Measurements from ENCODE around the gene ZNF570. TPM values are rescaled to one million over a fixed set of nuclear protein-coding genes. Genes with fewer than 3 reads are reported as not detected.

The ZNF570 gene
- total and polyA plus RNA-seq, 2 of the 13 experiments (the other 11 are each of a cell fraction or from before 2014, with no cell fraction given): 1.0 to 4.4 TPM

- intact Hi-C loops (cut with micrococcal nuclease; ENCODE audit: unreplicated experiment): no loop called here
- TF ChIP-seq ZNF572 (CRISPR knock-in tag; IDR thresholded peaks at IDR 0.05) (no peak), SAP130 (CRISPR knock-in tag; IDR thresholded peaks at IDR 0.05; ENCODE audit: low read depth) (no peak), SIX4 (CRISPR knock-in tag; IDR thresholded peaks at IDR 0.05) (no peak), SRY (CRISPR knock-in tag; IDR thresholded peaks at IDR 0.05) (no peak)
- Histone ChIP-seq H3K4me3 (replicated peaks in 1 of 3; ENCODE audit: insufficient read depth in 1 of 3, low read depth in 2 of 3, low read length in 3 of 3) (no peak overlapping the region), H3K27me3 (ENCODE audit: control insufficient read depth in 1 of 2, insufficient read depth in 2 of 2, low read length in 2 of 2) (no peaks in the 10 kb centered on the region), H3K27ac (ENCODE audit: extremely low read length, insufficient read depth, low read length) (no peak overlapping the region), H3K4me2 (ENCODE audit: low read depth, low read length) (no peak overlapping the region), H3K9me3 (ENCODE audit: low read length) (peaks cover 88% of the 10 kb centered on the region), H3K9ac (ENCODE audit: insufficient read depth, low read depth, low read length) (no peak overlapping the region), H3K36me3 (replicated peaks in 1 of 2; ENCODE audit: control insufficient read depth in 1 of 2, insufficient read depth in 2 of 2, low read length in 2 of 2) (no peaks in the 10 kb centered on the region), H3K4me1 (ENCODE audit: insufficient read depth, low read length) (no peaks in the 10 kb centered on the region), H2AFZ (ENCODE audit: low read length) (no peak overlapping the region), H3K79me2 (ENCODE audit: insufficient read depth, low read length) (no peaks in the 10 kb centered on the region), H4K20me1 (ENCODE audit: insufficient read depth, low read length) (no peaks in the 10 kb centered on the region)
- ChIA-PET CTCF (ENCODE audit: low intra/inter-chr PET ratio, low total read pairs) (no interaction called here), POLR2A (no interaction called here)
- 52% methylated on average over 7 of the region's 7 CpGs for WGBS (ENCODE audit: low lambda C conversion rate)
- no TSS peak for BruUV-seq (replicated peaks)
- ATAC-seq (no peak), DNase-seq (ENCODE audit: low spot score) (no peak), FAIRE-seq (no peak)
- in situ Hi-C loops (cut with HindIII; ENCODE audit: extremely low pct_ligation_motif_present, low pct_unique_long_range_greater_than_20kb): no loop called here
Observed at GRCh38 chr19:37537391-37537947, 68.3 kb downstream of the ZNF570 start.

Other genes starting within 250 kb of the ZNF570 start
- gene ZNF527, start 98.3 kb upstream of the ZNF570 start, total RNA-seq (2016; rRNA removed; fragmentation: Illumina TruSeq; extraction: Trizol): 3.5 and 4.2 TPM in 2 replicates
- gene ZNF527, start 98.3 kb upstream of the ZNF570 start, polyA plus RNA-seq (2011; rRNA removed): 1.0 and 1.5 TPM in 2 replicates
- 5.7 and 7.0 TPM in 2 replicates for gene ZNF569, start 1.9 kb upstream of the ZNF570 start, total RNA-seq (2016; rRNA removed; fragmentation: Illumina TruSeq; extraction: Trizol)
- gene ZNF569, start 1.9 kb upstream of the ZNF570 start, polyA plus RNA-seq (2011; rRNA removed): 1.2 and 1.4 TPM in 2 replicates
- gene ZNF793, start 37.6 kb downstream of the ZNF570 start, total RNA-seq (2016; rRNA removed; fragmentation: Illumina TruSeq; extraction: Trizol): 0.20 and 0.35 TPM in 2 replicates
- 0.13 and 0.14 TPM in 2 replicates for gene ZNF793, start 37.6 kb downstream of the ZNF570 start, polyA plus RNA-seq (2011; rRNA removed)
- 1.9 and 4.0 TPM in 2 replicates for gene ZNF571, start 125.4 kb downstream of the ZNF570 start, total RNA-seq (2016; rRNA removed; fragmentation: Illumina TruSeq; extraction: Trizol)
- 1.3 and 1.6 TPM in 2 replicates for gene ZNF571, start 125.4 kb downstream of the ZNF570 start, polyA plus RNA-seq (2011; rRNA removed)
- gene ZNF540, start 125.5 kb downstream of the ZNF570 start, total RNA-seq (2016; rRNA removed; fragmentation: Illumina TruSeq; extraction: Trizol): 0.21 and 0.40 TPM in 2 replicates
- 0.21 and 0.47 TPM in 2 replicates for gene ZNF540, start 125.5 kb downstream of the ZNF570 start, polyA plus RNA-seq (2011; rRNA removed)
- gene ZFP30, start 186.1 kb downstream of the ZNF570 start, total RNA-seq (2016; rRNA removed; fragmentation: Illumina TruSeq; extraction: Trizol): 19.2 and 25.0 TPM in 2 replicates
- 3.3 and 3.4 TPM in 2 replicates for gene ZFP30, start 186.1 kb downstream of the ZNF570 start, polyA plus RNA-seq (2011; rRNA removed)